MCF 10A (cell line): ENCODE measurements around the gene CSTB. TPM values are rescaled to one million over a fixed set of nuclear protein-coding genes. Genes with fewer than 3 reads are reported as not detected.
A peak's percentile ranks its signal among the peaks of the same experiment; 100 is the strongest.

Experiments
- BruUV-seq: library from RNA; stranded (reverse); fragments of 400-500 nt; replicated peaks from 2 replicates; lab custom pipeline; 2021; lab: Mats Ljungman, UMichigan
- CTCF ChIA-PET: fragments of 300-600 bp; sonication (Branson Sonifier 250); formaldehyde crosslinking; extraction: SDS; loops from one replicate; lab custom pipeline; 2021; ENCODE audit warnings: antibody characterized with exemption, inconsistent platforms; lab: Yijun Ruan, JAX
- POLR2A ChIA-PET: fragments of 300-600, 350-650 bp; sonication (Branson Sonifier 250); formaldehyde crosslinking; extraction: SDS; loops from one replicate; lab custom pipeline; 2020; ENCODE audit warnings: antibody characterized with exemption, inconsistent platforms; lab: Yijun Ruan, JAX
- DNase-seq: peaks from one replicate; pipeline ENCODE4 v3.0.0-alpha.2; 2018; ENCODE audit not compliant: unreplicated experiment
- H3K27ac Mint-ChIP-seq: one replicate; pipeline ENCODE4 v1.8.0; 2022; ENCODE audit warnings: mild to moderate bottlenecking, low read depth, mixed read lengths; ENCODE audit not compliant: unreplicated experiment
- H3K27me3 Mint-ChIP-seq: one replicate; pipeline ENCODE4 v1.8.0; 2022; ENCODE audit warnings: mixed read lengths; ENCODE audit not compliant: insufficient read depth, unreplicated experiment
- H3K36me3 Mint-ChIP-seq: one replicate; pipeline ENCODE4 v1.8.0; 2022; ENCODE audit warnings: mild to moderate bottlenecking, moderate library complexity, mixed read lengths; ENCODE audit not compliant: insufficient read depth, unreplicated experiment
- H3K4me1 Mint-ChIP-seq: one replicate; pipeline ENCODE4 v1.8.0; 2022; ENCODE audit warnings: mixed read lengths; ENCODE audit not compliant: insufficient read depth, unreplicated experiment
- H3K4me3 Mint-ChIP-seq: one replicate; pipeline ENCODE4 v1.8.0; 2022; ENCODE audit warnings: mild to moderate bottlenecking, moderate library complexity, mixed read lengths; ENCODE audit not compliant: unreplicated experiment
- H3K9me3 Mint-ChIP-seq: one replicate; pipeline ENCODE4 v1.8.0; 2022; ENCODE audit warnings: mixed read lengths; ENCODE audit not compliant: unreplicated experiment
- CTCF ChIP-seq: fragments of 200-600 bp; IDR thresholded peaks from one replicate; pipeline ENCODE4 v1.8.0; 2022; ENCODE audit warnings: antibody characterized with exemption, mild to moderate bottlenecking; ENCODE audit not compliant: unreplicated experiment
- intact Hi-C: fragments of 100-400 bp; cut with micrococcal nuclease; formaldehyde crosslinking; loops from 2 replicates; pipeline ENCODE4 v1.14.1; 2022
- total RNA-seq: library from RNA; stranded (reverse); gene quantifications from 2 replicates; pipeline ENCODE4 v1.2.3, GENCODE V29; 2022

CSTB gene
- total RNA-seq, 1 experiment from 2014 or later, result 60.5 TPM

- ChIA-PET POLR2A (no interaction called here), CTCF (interaction anchor here (1.7 kb wide), 1 partner anchor 28 kb away, joined by 4 read pairs; no protein-coding TSS in a partner anchor)
- DNase-seq, result no peak
- H3K4me1 Mint-ChIP-seq, result peaks cover 11% of the 10 kb centered on the region
- no TSS peak for BruUV-seq
- H3K36me3 Mint-ChIP-seq, result peaks cover 79% of the 10 kb centered on the region
- no peak for TF ChIP-seq CTCF
- no peak overlapping the region for H3K27ac Mint-ChIP-seq
- no peak overlapping the region for H3K4me3 Mint-ChIP-seq
- no peaks in the 10 kb centered on the region for H3K9me3 Mint-ChIP-seq
- H3K27me3 Mint-ChIP-seq, result no peaks in the 10 kb centered on the region
- intact Hi-C loops, result no loop called here
Observed at GRCh38 chr21:43755820-43756594, 20.1 kb downstream of the CSTB start.

GRCh38 chr21:43754948-43755781, 20.9 kb downstream of the CSTB start:
- peaks cover 87% of the 10 kb centered on the region for H3K36me3 Mint-ChIP-seq
- ChIA-PET POLR2A (interaction anchor here (0.7 kb wide), 1 partner anchor 55 kb away, joined by 3 read pairs; no protein-coding TSS in a partner anchor), CTCF (interaction anchor here (1.7 kb wide), 1 partner anchor 27 kb away, joined by 4 read pairs; no protein-coding TSS in a partner anchor)

GRCh38 chr21:43753439-43753799, 22.7 kb downstream of the CSTB start:
- ChIA-PET POLR2A (no interaction called here), CTCF (no interaction called here)
- Mint-ChIP-seq H3K36me3 (peaks cover 90% of the 10 kb centered on the region), H3K4me3 (no peak overlapping the region), H3K4me1 (peaks cover 10% of the 10 kb centered on the region), H3K9me3 (no peaks in the 10 kb centered on the region), H3K27me3 (no peaks in the 10 kb centered on the region), H3K27ac (peak overlapping the region; percentile 39)
- no TSS peak for BruUV-seq
- TF ChIP-seq CTCF, result no peak
- no peak for DNase-seq
- intact Hi-C loops, result no loop called here

More at GRCh38 chr21:43754948-43755781, 20.9 kb downstream of the CSTB start:
- Mint-ChIP-seq H3K9me3 (no peaks in the 10 kb centered on the region), H3K4me1 (peaks cover 11% of the 10 kb centered on the region), H3K27me3 (no peaks in the 10 kb centered on the region), H3K27ac (no peak overlapping the region), H3K4me3 (no peak overlapping the region)
- no peak for DNase-seq
- TF ChIP-seq CTCF, result no peak
- intact Hi-C loops, result no loop called here
- no TSS peak for BruUV-seq

- Mint-ChIP-seq H3K27me3 (no peaks in the 10 kb centered on the region), H3K4me1 (peaks cover 5% of the 10 kb centered on the region), H3K4me3 (no peak overlapping the region), H3K27ac (no peak overlapping the region), H3K36me3 (peaks cover 90% of the 10 kb centered on the region), H3K9me3 (no peaks in the 10 kb centered on the region)
- DNase-seq, result no peak
- no TSS peak for BruUV-seq
- ChIA-PET POLR2A (no interaction called here), CTCF (no interaction called here)
- TF ChIP-seq CTCF, result no peak
- intact Hi-C loops, result no loop called here
Observed at GRCh38 chr21:43752758-43753438, 23.2 kb downstream of the CSTB start.
